ENCODE measurements around the gene STARD13. TPM values are rescaled to one million over a fixed set of nuclear protein-coding genes. Genes with fewer than 3 reads are reported as not detected.

Gene STARD13
- total RNA-seq, 1 donor: 28.2 TPM

- no peak for DNase-seq (ENCODE audit: insufficient read length, low spot score, missing footprints)
- Histone ChIP-seq H3K79me2 (ENCODE audit: insufficient read depth, low read length) (peaks cover 100% of the 10 kb centered on the region), H3K4me1 (ENCODE audit: insufficient read depth, low read length) (peaks cover 46% of the 10 kb centered on the region), H3K27me3 (ENCODE audit: insufficient read depth, low read length) (no peaks in the 10 kb centered on the region), H4K20me1 (ENCODE audit: insufficient read depth, low read length) (peaks cover 10% of the 10 kb centered on the region), H3K4me3 (ENCODE audit: insufficient read depth, low read length) (no peak overlapping the region), H3K4me2 (ENCODE audit: insufficient read depth, low read length) (peak overlapping the region; percentile 7), H3K36me3 (ENCODE audit: insufficient read depth, low read length) (peaks cover 18% of the 10 kb centered on the region), H2AFZ (ENCODE audit: low read length) (no peak overlapping the region), H3K27ac (ENCODE audit: low read depth, low read length) (peak overlapping the region; percentile 53), H3K9me3 (ENCODE audit: low read depth, low read length) (no peaks in the 10 kb centered on the region)
- TF ChIP-seq CTCF (IDR thresholded peaks at IDR 0.05; ENCODE audit: extremely low read depth, low read depth, low read length): no peak
Observed at GRCh38 chr13:33257841-33258807, 27.4 kb downstream of the STARD13 start.

- no peak for TF ChIP-seq CTCF (IDR thresholded peaks at IDR 0.05; ENCODE audit: extremely low read depth, low read depth, low read length)
- no peaks in the 10 kb centered on the region for H3K27me3 ChIP-seq (ENCODE audit: insufficient read depth, low read length)
- H3K36me3 ChIP-seq (ENCODE audit: insufficient read depth, low read length): peaks cover 21% of the 10 kb centered on the region
- no peak overlapping the region for H3K27ac ChIP-seq (ENCODE audit: low read depth, low read length)
- peaks cover 42% of the 10 kb centered on the region for H3K4me1 ChIP-seq (ENCODE audit: insufficient read depth, low read length)
- peaks cover 98% of the 10 kb centered on the region for H3K79me2 ChIP-seq (ENCODE audit: insufficient read depth, low read length)
- H3K4me3 ChIP-seq (ENCODE audit: insufficient read depth, low read length): no peak overlapping the region
- no peak overlapping the region for H3K4me2 ChIP-seq (ENCODE audit: insufficient read depth, low read length)
- no peaks in the 10 kb centered on the region for H3K9me3 ChIP-seq (ENCODE audit: low read depth, low read length)
- no peak for DNase-seq (ENCODE audit: insufficient read length, low spot score, missing footprints)
- no peak overlapping the region for H2AFZ ChIP-seq (ENCODE audit: low read length)
- peaks cover 10% of the 10 kb centered on the region for H4K20me1 ChIP-seq (ENCODE audit: insufficient read depth, low read length)
Observed at GRCh38 chr13:33256148-33256840, 29.3 kb downstream of the STARD13 start.

- DNase-seq (ENCODE audit: insufficient read length, low spot score, missing footprints): no peak
- H3K4me2 ChIP-seq (ENCODE audit: insufficient read depth, low read length): peak overlapping the region; percentile 68
- H3K79me2 ChIP-seq (ENCODE audit: insufficient read depth, low read length): peaks cover 96% of the 10 kb centered on the region
- no peak overlapping the region for H3K4me3 ChIP-seq (ENCODE audit: insufficient read depth, low read length)
- peaks cover 27% of the 10 kb centered on the region for H3K36me3 ChIP-seq (ENCODE audit: insufficient read depth, low read length)
- H3K9me3 ChIP-seq (ENCODE audit: low read depth, low read length): no peaks in the 10 kb centered on the region
- peaks cover 45% of the 10 kb centered on the region for H3K4me1 ChIP-seq (ENCODE audit: insufficient read depth, low read length)
- H3K27me3 ChIP-seq (ENCODE audit: insufficient read depth, low read length): no peaks in the 10 kb centered on the region
- peak overlapping the region; percentile 83 for H3K27ac ChIP-seq (ENCODE audit: low read depth, low read length)
- no peak overlapping the region for H2AFZ ChIP-seq (ENCODE audit: low read length)
- TF ChIP-seq CTCF (IDR thresholded peaks at IDR 0.05; ENCODE audit: extremely low read depth, low read depth, low read length): no peak
- H4K20me1 ChIP-seq (ENCODE audit: insufficient read depth, low read length): peaks cover 2% of the 10 kb centered on the region
Observed at GRCh38 chr13:33252135-33252534, 33.4 kb downstream of the STARD13 start.
